AG04449 (cell line): ENCODE results near the gene FAU.

Source experiments
- CTCF ChIA-PET: fragments of 350-600 bp; formaldehyde crosslinking; extraction: SDS; loops from one replicate; lab custom pipeline; 2021; ENCODE audit warnings: antibody characterized with exemption; lab: Yijun Ruan, JAX
- POLR2A ChIA-PET: fragments of 400-600, 350-600 bp; formaldehyde crosslinking; extraction: SDS; loops from one replicate; lab custom pipeline; 2020; ENCODE audit warnings: antibody characterized with exemption, inconsistent platforms; lab: Yijun Ruan, JAX
- DNase-seq: peaks from one replicate; pipeline ENCODE4 v3.0.0-alpha.2; 2010; ENCODE audit warnings: low read depth, low spot score
- H3K4me3 ChIP-seq: 2 replicates; pipeline ENCODE4 v1.5.1; 2011; ENCODE audit warnings: low read depth, mild to moderate bottlenecking, control low read depth, low read length
- CTCF ChIP-seq: IDR thresholded peaks from one replicate; pipeline ENCODE4 v1.5.1; 2011; ENCODE audit warnings: mild to moderate bottlenecking, moderate library complexity, low read length, control low read depth, inconsistent platforms; ENCODE audit not compliant: insufficient read depth; ENCODE audit errors: missing control alignments

Gene FAU

GRCh38 chr11:65134240-65134951 lies 12.5 kb upstream of the FAU start, which contains the start of gene SYVN1:
Gene SYVN1, minus strand, starts transcription at chr11:65134519. Its CDS starts 918 bp downstream, at chr11:65133601.
- DNase-seq, result peak; percentile 40
- ChIA-PET POLR2A (interaction anchor here (0.9 to 3.1 kb wide), 9 partner anchors 9 to 47 kb away, joined by 3 to 20 read pairs (median 4); partner anchors contain the start of genes CAPN1, FAU, MRPL49 and ZNHIT2), CTCF (interaction anchor here (0.8 to 2.4 kb wide), 10 partner anchors 13 to 287 kb away, joined by 3 to 11 read pairs (median 4); partner anchors contain the start of genes FAU, MRPL49 and ZNHIT2)
- peak within 1 kb of the TSS; percentile 95 for H3K4me3 ChIP-seq
- TF ChIP-seq CTCF, result no peak

GRCh38 chr11:65133724-65134123 lies 11.8 kb upstream of the FAU start:
- CTCF ChIA-PET, result interaction anchor here (1.0 kb wide), 2 partner anchors 12 to 23 kb away, joined by 4 read pairs; partner anchors contain the start of genes FAU and MRPL49
- no peak for DNase-seq
- no peak for TF ChIP-seq CTCF
- peak overlapping the region; percentile 95 for H3K4me3 ChIP-seq
- POLR2A ChIA-PET, result interaction anchor here (1.4 to 3.1 kb wide), 3 partner anchors 12 to 16 kb away, joined by 4 to 20 read pairs (median 7); partner anchors contain the start of genes FAU, MRPL49 and ZNHIT2

- ChIA-PET POLR2A (interaction anchor here (1.9 to 3.1 kb wide), 2 partner anchors 11 to 15 kb away, joined by 7 to 20 read pairs; partner anchors contain the start of genes FAU, MRPL49 and ZNHIT2), CTCF (interaction anchor here (1.0 to 1.3 kb wide), 2 partner anchors 15 to 22 kb away, joined by 4 read pairs; no protein-coding TSS in a partner anchor)
- H3K4me3 ChIP-seq, result peak overlapping the region; percentile 95
- no peak for TF ChIP-seq CTCF
- DNase-seq, result no peak
These were observed 11.2 kb upstream of the FAU start for GRCh38 chr11:65132988-65133700.

- no peak for TF ChIP-seq CTCF
- no peak for DNase-seq
- peak overlapping the region; percentile 95; the same call in 1 of the 2 replicates for H3K4me3 ChIP-seq
- POLR2A ChIA-PET, result interaction anchor here (2.4 kb wide), 1 partner anchor 10 kb away, joined by 12 read pairs; the partner anchor contains the start of genes FAU and MRPL49
- CTCF ChIA-PET, result interaction anchor here (0.7 to 1.8 kb wide), 6 partner anchors 11 to 22 kb away, joined by 3 to 4 read pairs (median 3); no protein-coding TSS in a partner anchor
These were observed 10.5 kb upstream of the FAU start for GRCh38 chr11:65132238-65132987.

- H3K4me3 ChIP-seq, result no peak overlapping the region
- POLR2A ChIA-PET, result interaction anchor here (2.4 kb wide), 1 partner anchor 10 kb away, joined by 12 read pairs; the partner anchor contains the start of genes FAU and MRPL49
- CTCF ChIA-PET, result interaction anchor here (0.7 to 1.8 kb wide), 9 partner anchors 10 to 49 kb away, joined by 3 to 4 read pairs (median 3); partner anchors contain the start of genes CAPN1 and MRPL49
- DNase-seq, result no peak
- no peak for TF ChIP-seq CTCF
These were observed 9.9 kb upstream of the FAU start for GRCh38 chr11:65131895-65132237.
